Measurements from ENCODE around the gene THSD7B. TPM values are rescaled to one million over a fixed set of nuclear protein-coding genes. Genes with fewer than 3 reads are reported as not detected.
"Not testable (repeated sequence)": the region's sequence is repeated elsewhere in the genome, so short reads cannot be mapped to it uniquely, and the experiment has no call there.

The THSD7B gene
- total RNA-seq, 1 donor = under 0.01 TPM

GRCh38 chr2:137570484-137570883 is 805.1 kb downstream of the THSD7B start:
- no peaks in the 10 kb centered on the region for H3K36me3 ChIP-seq (ENCODE audit: insufficient read depth, low read length)
- no peak overlapping the region for H3K4me2 ChIP-seq (ENCODE audit: insufficient read depth, low read length)
- H3K4me1 ChIP-seq (ENCODE audit: insufficient read depth, low read length) = no peaks in the 10 kb centered on the region
- H3K9me3 ChIP-seq (ENCODE audit: low read depth, low read length) = peaks cover 2% of the 10 kb centered on the region
- H3K27ac ChIP-seq (ENCODE audit: low read depth, low read length) = no peak overlapping the region
- no peak overlapping the region for H2AFZ ChIP-seq (ENCODE audit: low read length)
- DNase-seq (ENCODE audit: insufficient read length, low spot score, missing footprints) = no peak
- H3K27me3 ChIP-seq (ENCODE audit: insufficient read depth, low read length) = no peaks in the 10 kb centered on the region
- TF ChIP-seq, protein P1, sequence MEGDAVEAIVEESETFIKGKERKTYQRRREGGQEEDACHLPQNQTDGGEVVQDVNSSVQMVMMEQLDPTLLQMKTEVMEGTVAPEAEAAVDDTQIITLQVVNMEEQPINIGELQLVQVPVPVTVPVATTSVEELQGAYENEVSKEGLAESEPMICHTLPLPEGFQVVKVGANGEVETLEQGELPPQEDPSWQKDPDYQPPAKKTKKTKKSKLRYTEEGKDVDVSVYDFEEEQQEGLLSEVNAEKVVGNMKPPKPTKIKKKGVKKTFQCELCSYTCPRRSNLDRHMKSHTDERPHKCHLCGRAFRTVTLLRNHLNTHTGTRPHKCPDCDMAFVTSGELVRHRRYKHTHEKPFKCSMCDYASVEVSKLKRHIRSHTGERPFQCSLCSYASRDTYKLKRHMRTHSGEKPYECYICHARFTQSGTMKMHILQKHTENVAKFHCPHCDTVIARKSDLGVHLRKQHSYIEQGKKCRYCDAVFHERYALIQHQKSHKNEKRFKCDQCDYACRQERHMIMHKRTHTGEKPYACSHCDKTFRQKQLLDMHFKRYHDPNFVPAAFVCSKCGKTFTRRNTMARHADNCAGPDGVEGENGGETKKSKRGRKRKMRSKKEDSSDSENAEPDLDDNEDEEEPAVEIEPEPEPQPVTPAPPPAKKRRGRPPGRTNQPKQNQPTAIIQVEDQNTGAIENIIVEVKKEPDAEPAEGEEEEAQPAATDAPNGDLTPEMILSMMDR (IDR thresholded peaks at IDR 0.05; ENCODE audit: extremely low read depth, low read depth, low read length) = no peak
- no peaks in the 10 kb centered on the region for H4K20me1 ChIP-seq (ENCODE audit: insufficient read depth, low read length)
- H3K4me3 ChIP-seq (ENCODE audit: insufficient read depth, low read length) = no peak overlapping the region
- H3K79me2 ChIP-seq (ENCODE audit: insufficient read depth, low read length) = no peaks in the 10 kb centered on the region

- not testable (repeated sequence) for H3K27ac ChIP-seq (ENCODE audit: low read depth, low read length); H3K79me2 ChIP-seq (ENCODE audit: insufficient read depth, low read length); H3K36me3 ChIP-seq (ENCODE audit: insufficient read depth, low read length); H3K4me1 ChIP-seq (ENCODE audit: insufficient read depth, low read length); H4K20me1 ChIP-seq (ENCODE audit: insufficient read depth, low read length); H3K4me3 ChIP-seq (ENCODE audit: insufficient read depth, low read length); H3K9me3 ChIP-seq (ENCODE audit: low read depth, low read length); H3K27me3 ChIP-seq (ENCODE audit: insufficient read depth, low read length); H2AFZ ChIP-seq (ENCODE audit: low read length); H3K4me2 ChIP-seq (ENCODE audit: insufficient read depth, low read length); DNase-seq (ENCODE audit: insufficient read length, low spot score, missing footprints)
Measured at GRCh38 chr2:137587834-137588233, 822.5 kb downstream of the THSD7B start.

DNA sequence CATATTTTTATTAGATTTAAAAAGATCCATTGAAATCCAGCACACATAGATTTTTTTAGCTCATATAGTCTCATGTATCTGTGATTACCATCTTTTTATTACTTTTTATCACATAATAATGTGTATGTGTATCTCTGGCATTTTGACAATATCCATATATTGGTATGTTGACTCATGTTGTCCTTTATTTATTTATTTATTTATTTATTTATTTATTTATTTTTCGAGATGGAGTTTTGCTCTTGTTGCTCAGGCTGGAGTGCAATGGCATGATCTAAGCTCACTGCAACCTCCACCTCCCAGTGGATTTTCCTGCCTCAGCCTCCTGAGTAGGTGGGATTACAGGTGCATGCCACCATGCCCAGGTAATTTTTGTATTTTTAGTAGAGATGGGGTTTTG is 823.2 kb downstream of the THSD7B start:
- not testable (repeated sequence) for H3K79me2 ChIP-seq (ENCODE audit: insufficient read depth, low read length); H3K27me3 ChIP-seq (ENCODE audit: insufficient read depth, low read length); H2AFZ ChIP-seq (ENCODE audit: low read length); H3K4me2 ChIP-seq (ENCODE audit: insufficient read depth, low read length); H3K9me3 ChIP-seq (ENCODE audit: low read depth, low read length); H3K4me3 ChIP-seq (ENCODE audit: insufficient read depth, low read length); H3K27ac ChIP-seq (ENCODE audit: low read depth, low read length); H3K36me3 ChIP-seq (ENCODE audit: insufficient read depth, low read length); H3K4me1 ChIP-seq (ENCODE audit: insufficient read depth, low read length); H4K20me1 ChIP-seq (ENCODE audit: insufficient read depth, low read length); DNase-seq (ENCODE audit: insufficient read length, low spot score, missing footprints)

- Histone ChIP-seq H4K20me1 (ENCODE audit: insufficient read depth, low read length) (no peaks in the 10 kb centered on the region), H3K27ac (ENCODE audit: low read depth, low read length) (no peak overlapping the region), H3K9me3 (ENCODE audit: low read depth, low read length) (no peaks in the 10 kb centered on the region), H2AFZ (ENCODE audit: low read length) (no peak overlapping the region), H3K27me3 (ENCODE audit: insufficient read depth, low read length) (no peaks in the 10 kb centered on the region), H3K4me2 (ENCODE audit: insufficient read depth, low read length) (no peak overlapping the region), H3K79me2 (ENCODE audit: insufficient read depth, low read length) (no peaks in the 10 kb centered on the region), H3K4me3 (ENCODE audit: insufficient read depth, low read length) (no peak overlapping the region), H3K36me3 (ENCODE audit: insufficient read depth, low read length) (no peaks in the 10 kb centered on the region), H3K4me1 (ENCODE audit: insufficient read depth, low read length) (no peaks in the 10 kb centered on the region)
- TF ChIP-seq, protein P1 (IDR thresholded peaks at IDR 0.05; ENCODE audit: extremely low read depth, low read depth, low read length) = no peak
- no peak for DNase-seq (ENCODE audit: insufficient read length, low spot score, missing footprints)
Measured at GRCh38 chr2:137590102-137590501, 824.8 kb downstream of the THSD7B start.

- no peak for DNase-seq (ENCODE audit: insufficient read length, low spot score, missing footprints)
- Histone ChIP-seq H3K4me3 (ENCODE audit: insufficient read depth, low read length) (no peak overlapping the region), H2AFZ (ENCODE audit: low read length) (no peak overlapping the region), H3K4me2 (ENCODE audit: insufficient read depth, low read length) (no peak overlapping the region), H3K79me2 (ENCODE audit: insufficient read depth, low read length) (no peaks in the 10 kb centered on the region), H4K20me1 (ENCODE audit: insufficient read depth, low read length) (no peaks in the 10 kb centered on the region), H3K36me3 (ENCODE audit: insufficient read depth, low read length) (no peaks in the 10 kb centered on the region), H3K27me3 (ENCODE audit: insufficient read depth, low read length) (no peaks in the 10 kb centered on the region), H3K4me1 (ENCODE audit: insufficient read depth, low read length) (no peaks in the 10 kb centered on the region), H3K27ac (ENCODE audit: low read depth, low read length) (no peak overlapping the region), H3K9me3 (ENCODE audit: low read depth, low read length) (peaks cover 2% of the 10 kb centered on the region)
- TF ChIP-seq, protein P1 (IDR thresholded peaks at IDR 0.05; ENCODE audit: extremely low read depth, low read depth, low read length) = no peak
Measured at GRCh38 chr2:137607722-137608318, 842.5 kb downstream of the THSD7B start.

All from osteoblast (primary cell).